GM19328 (cell line): ENCODE data around the gene FYB1.
"Not testable (repeated sequence)": the region's sequence is repeated elsewhere in the genome, so short reads cannot be mapped to it uniquely, and the experiment has no call there.

Source experiments
- ATAC-seq: cut with Tn5 transposase; IDR thresholded peaks from one replicate; pipeline ENCODE4 v1.9.1; 2021; ENCODE audit warnings: mild to moderate bottlenecking, moderate library complexity; ENCODE audit not compliant: unreplicated experiment

Gene FYB1

GRCh38 chr5:39219437-39219836, at the start of gene FYB1:
TSS of gene FYB1 (minus strand) at chr5:39219563. CDS start at chr5:39202960, 16,603 bp downstream.
- ATAC-seq, result no peak

GRCh38 chr5:39267186-39267585, 47.8 kb upstream of the FYB1 start:
- no peak for ATAC-seq

- no peak for ATAC-seq
These were observed 47.1 kb upstream of the FYB1 start for GRCh38 chr5:39266442-39266841.

- peak; percentile 88 for ATAC-seq
These were observed 45.2 kb upstream of the FYB1 start for GRCh38 chr5:39264528-39264927.

GRCh38 chr5:39262981-39263380, 43.6 kb upstream of the FYB1 start:
- ATAC-seq, result no peak

GRCh38 chr5:39260095-39260494, 40.7 kb upstream of the FYB1 start:
- no peak for ATAC-seq

GRCh38 chr5:39257554-39257953, 38.2 kb upstream of the FYB1 start:
- ATAC-seq, result no peak

GRCh38 chr5:39256477-39257235, 37.3 kb upstream of the FYB1 start:
- no peak for ATAC-seq

GRCh38 chr5:39255406-39255805, 36.0 kb upstream of the FYB1 start:
- ATAC-seq, result no peak

- ATAC-seq, result no peak
These were observed 35.3 kb upstream of the FYB1 start for GRCh38 chr5:39254671-39255070.

- ATAC-seq, result no peak
These were observed 33.8 kb upstream of the FYB1 start for GRCh38 chr5:39253196-39253595.

- no peak for ATAC-seq
These were observed 30.4 kb upstream of the FYB1 start for GRCh38 chr5:39249564-39250274.

GRCh38 chr5:39249069-39249468, 29.7 kb upstream of the FYB1 start:
- no peak for ATAC-seq

- no peak for ATAC-seq
These were observed 21.4 kb upstream of the FYB1 start for GRCh38 chr5:39240750-39241149.

GRCh38 chr5:39238366-39239105, 19.2 kb upstream of the FYB1 start:
- ATAC-seq, result no peak

- no peak for ATAC-seq
These were observed 17.4 kb upstream of the FYB1 start for GRCh38 chr5:39236718-39237117.

- ATAC-seq, result no peak
These were observed 16.3 kb upstream of the FYB1 start for GRCh38 chr5:39235648-39236047.

- ATAC-seq, result not testable (repeated sequence)
These were observed 15.1 kb upstream of the FYB1 start for GRCh38 chr5:39234494-39234893.

- no peak for ATAC-seq
These were observed 14.4 kb upstream of the FYB1 start for GRCh38 chr5:39233783-39234182.

GRCh38 chr5:39231705-39232525, 12.6 kb upstream of the FYB1 start:
- ATAC-seq, result no peak

GRCh38 chr5:39228596-39228995, 9.2 kb upstream of the FYB1 start:
- no peak for ATAC-seq
